GM12892 (cell line): ENCODE results near the gene TRAIP.
"Not testable (repeated sequence)": the region's sequence is repeated elsewhere in the genome, so short reads cannot be mapped to it uniquely, and the experiment has no call there.

Source experiments
- DNase-seq: peaks from one replicate; pipeline ENCODE4 v3.0.0; 2011; ENCODE audit not compliant: insufficient read length
- FAIRE-seq: peaks from 2 replicates; lab custom pipeline; 2011; peaks lifted over from hg19 to GRCh38; lab: Jason Lieb, UNC
- POLR2A ChIP-seq: IDR thresholded peaks from 2 replicates; pipeline ENCODE4 v1.6.1; 2011; ENCODE audit warnings: low read depth, low read length, control low read depth
- POLR2AphosphoS5 ChIP-seq: IDR thresholded peaks from 2 replicates; pipeline ENCODE4 v1.6.1; 2011; ENCODE audit warnings: low read depth, low read length, control low read depth
- TAF1 ChIP-seq: IDR thresholded peaks from 2 replicates; pipeline ENCODE4 v1.6.1; 2011; ENCODE audit warnings: low read depth, mild to moderate bottlenecking, control low read depth, low read length, borderline replicate concordance

The TRAIP gene

GRCh38 chr3:49841806-49842205, 14.6 kb downstream of the TRAIP start:
- TF ChIP-seq TAF1 = no peak
- TF ChIP-seq POLR2AphosphoS5 = no peak
- no peak for TF ChIP-seq POLR2A
- DNase-seq (no peak), FAIRE-seq (no peak)

GRCh38 chr3:49841126-49841696, 15.2 kb downstream of the TRAIP start:
- DNase-seq (no peak), FAIRE-seq (no peak)
- no peak for TF ChIP-seq TAF1
- no peak for TF ChIP-seq POLR2A
- no peak for TF ChIP-seq POLR2AphosphoS5

GRCh38 chr3:49840388-49840787, 16.0 kb downstream of the TRAIP start:
- FAIRE-seq = no peak
- TF ChIP-seq POLR2A (no peak), TAF1 (no peak), POLR2AphosphoS5 (no peak)
- DNase-seq = no peak

GRCh38 chr3:49839193-49839809, 17.1 kb downstream of the TRAIP start:
- DNase-seq (peak; percentile 58), FAIRE-seq (peak; percentile 94)
- TF ChIP-seq TAF1 = no peak
- TF ChIP-seq POLR2AphosphoS5 = no peak

GRCh38 chr3:49831341-49831740, 25.0 kb downstream of the TRAIP start:
- TF ChIP-seq POLR2AphosphoS5 = no peak
- no peak for TF ChIP-seq POLR2A
- TF ChIP-seq TAF1 = no peak

GRCh38 chr3:49826016-49826415, 30.3 kb downstream of the TRAIP start:
- FAIRE-seq = no peak
- TF ChIP-seq TAF1 (no peak), POLR2A (no peak), POLR2AphosphoS5 (no peak)
- no peak for DNase-seq

More at GRCh38 chr3:49831341-49831740, 25.0 kb downstream of the TRAIP start:
- no peak for DNase-seq
- no peak for FAIRE-seq

GRCh38 chr3:49823131-49823530, 33.2 kb downstream of the TRAIP start:
- DNase-seq, FAIRE-seq: not testable (repeated sequence)

- DNase-seq (peak; percentile 83), FAIRE-seq (peak; percentile 94)
- TF ChIP-seq POLR2A (peak; percentile 66; the same call in 1 of the 2 replicates), TAF1 (no peak), POLR2AphosphoS5 (0 out of 2 replicates have a peak, but pooled peaks have one; percentile 20)
Measured at GRCh38 chr3:49813497-49814174, 42.7 kb downstream of the TRAIP start, which contains the start of gene UBA7. TSS of gene UBA7 (minus strand) at chr3:49813953. CDS start at chr3:49813787, 166 bp downstream.

- FAIRE-seq = no peak
- TF ChIP-seq TAF1 (no peak), POLR2A (no peak), POLR2AphosphoS5 (no peak)
- no peak for DNase-seq
Measured at GRCh38 chr3:49812916-49813496, 43.4 kb downstream of the TRAIP start.

GRCh38 chr3:49807431-49808114, 48.8 kb downstream of the TRAIP start:
- DNase-seq = no peak
- TF ChIP-seq POLR2A = no peak
- no peak for TF ChIP-seq TAF1
- TF ChIP-seq POLR2AphosphoS5 = no peak
- FAIRE-seq = peak; percentile 88

- TF ChIP-seq POLR2AphosphoS5 (no peak), TAF1 (no peak), POLR2A (no peak)
- DNase-seq (no peak), FAIRE-seq (peak; percentile 84)
Measured at GRCh38 chr3:49806850-49807249, 49.5 kb downstream of the TRAIP start.
